Measurements from ENCODE around the gene C2CD2. TPM values are rescaled to one million over a fixed set of nuclear protein-coding genes. Genes with fewer than 3 reads are reported as not detected.
"Not testable (repeated sequence)": the region's sequence is repeated elsewhere in the genome, so short reads cannot be mapped to it uniquely, and the experiment has no call there.

The C2CD2 gene
- total and polyA plus RNA-seq, 2 donors (not counting 1 experiment from before 2014, with no cell fraction given) = 6.8 to 11.9 TPM

GRCh38 chr21:41995577-41995976 is 41.8 kb upstream of the C2CD2 start:
- Histone ChIP-seq H3K9ac (ENCODE audit: low read length) (no peak overlapping the region), H3K9me3 (ENCODE audit: control extremely low read depth in 1 of 3, control insufficient read depth in 2 of 3, insufficient read depth in 1 of 3, low read length in 2 of 3) (peaks cover 0 to 10% (median 8%) of the 10 kb centered on the region in 3 donors), H4K20me1 (ENCODE audit: control insufficient read depth, insufficient read depth, low read length, poor library complexity, severe bottlenecking) (peaks cover 14% of the 10 kb centered on the region), H3K27me3 (replicated peaks in 1 of 4; ENCODE audit: control extremely low read depth in 1 of 4, control insufficient read depth in 3 of 4, insufficient read depth in 4 of 4, low read length in 3 of 4) (no peaks in the 10 kb centered on the region), H3K36me3 (replicated peaks in 1 of 2; ENCODE audit: control extremely low read depth in 1 of 2, control insufficient read depth in 1 of 2, extremely low read depth in 1 of 2, insufficient read depth in 2 of 2, low read length in 1 of 2) (peaks cover 0 to 47% of the 10 kb centered on the region in 2 experiments), H3K79me2 (ENCODE audit: control insufficient read depth, insufficient read depth, low read length) (peaks cover 15% of the 10 kb centered on the region), H3K4me3 (ENCODE audit: control extremely low read depth in 1 of 5, extremely low read depth in 1 of 5, insufficient read depth in 1 of 5, low read depth in 2 of 5, low read length in 4 of 5) (no peak overlapping the region), H3K4me1 (ENCODE audit: control insufficient read depth in 2 of 2, insufficient read depth in 2 of 2, low read length in 2 of 2) (no peaks in the 10 kb centered on the region), H3K4me2 (replicated peaks; ENCODE audit: low read depth, low read length, poor library complexity, severe bottlenecking) (no peak overlapping the region), H2AFZ (ENCODE audit: insufficient read depth, low read depth, low read length, poor library complexity, severe bottlenecking) (no peak overlapping the region), H3K27ac (ENCODE audit: low read length in 2 of 2) (no peak overlapping the region)
- Mint-ChIP-seq H3K27ac (no peak overlapping the region), H3K27me3 (no peaks in the 10 kb centered on the region), H3K4me1 (no peaks in the 10 kb centered on the region), H3K4me3 (no peak overlapping the region), H3K9me3 (ENCODE audit: insufficient read depth) (no peaks in the 10 kb centered on the region)
- ChIA-PET POLR2A (no interaction called here), CTCF (interaction anchor here (1.6 kb wide), 1 partner anchor 112 kb away, joined by 4 read pairs; no protein-coding TSS in a partner anchor)
- no peak for ATAC-seq (ENCODE audit: low read depth)
- no peak for DNase-seq
- TF ChIP-seq CTCF (IDR thresholded peaks at IDR 0.05) (no peak), EZH2 (IDR thresholded peaks at IDR 0.05; ENCODE audit: borderline replicate concordance, insufficient read depth, low read depth, low read length, poor library complexity, severe bottlenecking) (no peak)
- 95% methylated on average over 3 of the region's 3 CpGs for WGBS (ENCODE audit: insufficient coverage)
- intact Hi-C loops (cut with micrococcal nuclease) = no loop called here

GRCh38 chr21:41994613-41995012 is 40.8 kb upstream of the C2CD2 start:
- H3K9me3 ChIP-seq (ENCODE audit: control extremely low read depth in 1 of 3, control insufficient read depth in 2 of 3, insufficient read depth in 1 of 3, low read length in 2 of 3); H4K20me1 ChIP-seq (ENCODE audit: control insufficient read depth, insufficient read depth, low read length, poor library complexity, severe bottlenecking); intact Hi-C loops (cut with micrococcal nuclease); H3K4me3 ChIP-seq (ENCODE audit: control extremely low read depth in 1 of 5, extremely low read depth in 1 of 5, insufficient read depth in 1 of 5, low read depth in 2 of 5, low read length in 4 of 5); H3K9ac ChIP-seq (ENCODE audit: low read length); H3K27me3 ChIP-seq (replicated peaks in 1 of 4; ENCODE audit: control extremely low read depth in 1 of 4, control insufficient read depth in 3 of 4, insufficient read depth in 4 of 4, low read length in 3 of 4); H3K4me3 Mint-ChIP-seq; DNase-seq; POLR2A ChIA-PET; H3K27ac ChIP-seq (ENCODE audit: low read length in 2 of 2); H3K4me1 Mint-ChIP-seq; H3K27me3 Mint-ChIP-seq; ATAC-seq (ENCODE audit: low read depth); H2AFZ ChIP-seq (ENCODE audit: insufficient read depth, low read depth, low read length, poor library complexity, severe bottlenecking); H3K9me3 Mint-ChIP-seq (ENCODE audit: insufficient read depth); H3K4me1 ChIP-seq (ENCODE audit: control insufficient read depth in 2 of 2, insufficient read depth in 2 of 2, low read length in 2 of 2); H3K4me2 ChIP-seq (replicated peaks; ENCODE audit: low read depth, low read length, poor library complexity, severe bottlenecking); H3K27ac Mint-ChIP-seq: not testable (repeated sequence)
- CTCF ChIA-PET = interaction anchor here (1.5 kb wide), 1 partner anchor 113 kb away, joined by 4 read pairs; no protein-coding TSS in a partner anchor
- no CpG with 5 or more reads among the region's 5 CpGs for whole genome bisulfite sequencing (ENCODE audit: insufficient coverage)
- Histone ChIP-seq H3K79me2 (ENCODE audit: control insufficient read depth, insufficient read depth, low read length) (peaks cover 14% of the 10 kb centered on the region), H3K36me3 (replicated peaks in 1 of 2; ENCODE audit: control extremely low read depth in 1 of 2, control insufficient read depth in 1 of 2, extremely low read depth in 1 of 2, insufficient read depth in 2 of 2, low read length in 1 of 2) (peaks cover 0 to 41% of the 10 kb centered on the region in 2 experiments)
